Activated CD4-positive, alpha-beta T cell treated with anti-CD3 and anti-CD28 coated beads for 4 hours (primary cell): Measurements from ENCODE around the gene ZNF580.
A peak's percentile ranks its signal among the peaks of the same experiment; 100 is the strongest.

Experiments
- DNase-seq, 2 donors: peaks; one replicate each; pipeline ENCODE4 v3.0.0-alpha.2; 2020

The ZNF580 gene

GRCh38 chr19:55624109-55625003, 16.4 kb upstream of the ZNF580 start, which contains the start of gene ZNF784:
Gene ZNF784 (minus strand): TSS chr19:55624566. CDS start chr19:55624561, 5 bp downstream.
- DNase-seq = peak; percentile 96 to 98

GRCh38 chr19:55625004-55625326, 15.8 kb upstream of the ZNF580 start:
- DNase-seq = no peak

DNA sequence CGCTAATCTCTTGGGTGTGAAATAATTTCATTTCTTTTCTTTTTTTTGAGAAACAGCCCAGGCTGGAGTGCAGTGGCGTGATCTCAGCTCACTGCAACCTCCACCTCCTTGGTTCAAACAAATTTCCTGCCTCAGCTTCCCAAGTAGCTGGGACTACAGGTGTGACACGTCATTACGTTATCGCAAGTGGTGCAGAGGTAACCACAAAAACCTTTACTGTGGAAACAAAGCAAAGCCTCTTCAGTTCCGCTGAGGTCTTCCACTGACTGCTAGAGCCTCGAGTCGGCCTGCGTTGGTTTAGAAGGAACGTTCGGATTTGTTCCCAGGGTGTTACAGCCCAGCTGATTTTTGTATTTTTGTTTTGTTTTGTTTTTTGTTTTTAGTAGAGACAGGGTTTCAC, 14.5 kb upstream of the ZNF580 start:
- DNase-seq = peak; percentile 55 to 58

DNA sequence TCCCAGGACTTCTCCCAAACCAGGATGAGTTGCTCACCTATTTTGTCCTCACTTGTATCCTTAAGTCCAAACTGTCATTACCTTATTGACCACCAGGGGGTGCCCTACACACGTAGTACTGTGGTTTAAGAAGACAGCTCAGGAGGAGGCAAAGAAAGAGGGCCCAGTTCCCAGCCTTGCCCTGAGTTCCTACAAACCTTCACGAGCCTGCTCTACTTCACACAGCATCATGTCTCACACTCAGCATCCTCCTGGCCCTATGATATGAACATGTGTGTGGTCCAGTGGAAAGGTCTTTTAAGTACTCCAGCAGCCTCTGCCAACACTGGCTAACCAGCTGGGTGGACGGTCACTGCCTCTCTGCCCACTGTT, 8.4 kb upstream of the ZNF580 start:
- peak; percentile 87 to 92 for DNase-seq

DNA sequence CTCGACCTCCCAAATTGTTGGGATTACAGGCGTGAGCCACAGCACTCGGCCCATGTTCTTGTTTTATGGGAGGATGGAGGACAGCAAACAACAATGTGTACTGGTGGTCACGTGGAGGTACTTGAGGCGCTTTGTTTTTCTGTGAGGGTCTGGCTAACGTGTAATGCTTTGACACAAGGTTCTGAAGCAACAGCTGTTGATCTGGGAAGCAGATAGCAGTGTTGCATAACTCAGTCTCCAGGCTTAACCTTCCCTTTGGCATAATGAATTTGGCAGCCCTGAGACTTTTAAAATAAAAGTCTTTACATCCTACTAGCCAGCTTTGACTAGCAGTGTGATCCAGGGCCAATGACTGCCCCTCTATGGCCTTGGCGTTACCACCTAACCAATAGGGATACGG, 6.9 kb upstream of the ZNF580 start:
- no peak for DNase-seq

GRCh38 chr19:55635334-55635717, 5.5 kb upstream of the ZNF580 start:
- DNase-seq = no peak

DNA sequence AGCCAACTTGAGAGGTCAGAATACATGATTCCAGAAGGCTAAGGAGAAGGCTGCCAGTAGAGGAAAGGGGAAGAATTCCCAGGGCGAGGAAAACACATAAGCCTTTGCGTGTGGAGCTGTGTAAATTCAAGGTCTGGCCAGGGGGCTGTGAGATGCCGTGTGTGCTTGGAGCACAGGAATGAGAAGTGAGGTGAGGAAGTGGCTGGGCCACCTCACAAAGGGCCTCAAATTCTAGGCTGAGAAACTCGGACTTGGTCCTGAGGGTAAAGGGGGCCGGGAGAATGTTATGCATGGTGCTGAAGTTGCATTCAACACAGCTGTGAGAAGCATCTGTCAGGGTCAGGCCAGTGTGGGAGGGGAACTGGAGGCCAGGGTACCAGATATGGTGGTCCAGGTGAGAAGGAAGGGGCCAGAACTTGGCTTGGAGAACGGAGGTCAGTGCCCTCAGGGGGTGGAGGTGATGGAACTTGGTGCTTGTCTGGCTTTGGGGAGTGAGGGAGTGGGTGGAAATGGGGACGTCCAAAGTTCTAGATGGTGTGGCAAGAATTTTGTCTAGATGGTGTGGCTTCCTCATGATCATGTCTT, 4.9 kb upstream of the ZNF580 start:
- DNase-seq = no peak

DNA sequence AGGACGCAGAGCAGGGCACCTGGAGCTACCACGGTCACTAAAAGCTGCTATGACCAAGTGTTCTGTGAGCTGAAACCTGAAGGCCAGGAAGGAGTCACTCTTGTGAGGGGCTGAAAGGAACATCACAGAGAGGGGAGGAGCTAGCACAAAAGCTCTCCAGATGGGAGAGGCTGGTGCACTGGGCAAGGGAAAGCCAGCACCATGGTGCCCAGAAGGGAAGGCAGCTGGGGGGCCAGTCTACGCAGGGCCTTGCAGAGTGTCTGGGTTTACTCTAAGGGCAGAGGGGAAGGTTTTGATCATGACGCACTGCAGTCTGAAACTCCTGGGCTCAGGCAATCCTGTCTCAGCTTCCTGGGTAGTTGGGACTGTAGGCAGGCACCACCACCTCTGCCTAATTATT, 4.1 kb upstream of the ZNF580 start:
- DNase-seq = no peak

GRCh38 chr19:55637534-55637933, 3.3 kb upstream of the ZNF580 start:
- DNase-seq = no peak

DNA sequence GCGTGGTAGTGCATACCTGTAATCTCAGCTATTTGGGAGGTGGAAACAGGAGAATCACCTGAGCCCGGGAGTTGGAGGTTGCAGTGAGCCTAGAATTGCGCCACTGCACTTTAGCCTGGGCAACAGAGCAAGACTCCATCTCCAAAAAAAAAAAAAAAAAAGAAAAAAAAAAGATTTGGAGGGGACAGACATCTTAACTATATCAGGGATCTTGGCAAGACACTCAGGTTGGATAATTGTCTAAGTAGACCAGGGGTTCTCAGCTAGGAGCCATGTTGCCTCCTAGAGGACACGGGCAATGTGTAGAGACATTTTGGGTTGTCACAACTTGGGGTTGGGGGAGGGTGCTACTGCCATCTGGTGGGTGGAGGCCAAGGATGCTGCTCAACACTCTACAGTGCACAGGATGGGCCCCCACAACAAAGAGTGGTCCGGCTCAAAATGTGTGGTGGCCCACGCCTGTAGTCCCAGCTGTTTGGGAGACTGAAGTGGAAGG, 1.9 kb upstream of the ZNF580 start:
- peak; percentile 48 to 61 for DNase-seq

DNA sequence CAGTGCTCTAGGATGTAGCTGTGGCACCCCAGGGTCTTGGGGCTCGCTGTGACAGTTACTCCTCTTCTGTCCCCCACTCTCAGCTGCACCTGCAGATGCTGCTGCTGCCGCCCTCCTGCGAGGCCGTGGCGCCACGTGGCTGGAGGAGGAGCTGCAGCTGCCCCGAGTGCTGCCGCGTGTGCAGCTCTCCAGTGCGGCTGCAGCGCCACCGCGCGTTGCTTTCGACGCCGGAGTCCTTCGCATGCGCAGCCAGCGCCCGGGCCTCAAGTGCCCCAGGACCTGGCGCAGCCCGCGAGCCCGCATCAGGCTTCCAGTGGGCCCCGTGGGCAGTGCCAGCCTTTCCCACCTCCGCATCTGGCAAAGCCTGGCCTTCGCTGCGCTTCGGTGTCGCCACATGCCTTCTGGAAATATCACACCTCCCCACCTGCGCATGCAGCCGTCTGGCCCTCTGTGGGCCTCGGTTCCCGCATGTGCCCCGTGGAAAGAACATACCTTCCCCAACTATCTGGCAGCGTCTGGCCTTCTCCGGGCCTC, 692 bp upstream of the ZNF580 start:
- peak; percentile 72 to 76 for DNase-seq

DNA sequence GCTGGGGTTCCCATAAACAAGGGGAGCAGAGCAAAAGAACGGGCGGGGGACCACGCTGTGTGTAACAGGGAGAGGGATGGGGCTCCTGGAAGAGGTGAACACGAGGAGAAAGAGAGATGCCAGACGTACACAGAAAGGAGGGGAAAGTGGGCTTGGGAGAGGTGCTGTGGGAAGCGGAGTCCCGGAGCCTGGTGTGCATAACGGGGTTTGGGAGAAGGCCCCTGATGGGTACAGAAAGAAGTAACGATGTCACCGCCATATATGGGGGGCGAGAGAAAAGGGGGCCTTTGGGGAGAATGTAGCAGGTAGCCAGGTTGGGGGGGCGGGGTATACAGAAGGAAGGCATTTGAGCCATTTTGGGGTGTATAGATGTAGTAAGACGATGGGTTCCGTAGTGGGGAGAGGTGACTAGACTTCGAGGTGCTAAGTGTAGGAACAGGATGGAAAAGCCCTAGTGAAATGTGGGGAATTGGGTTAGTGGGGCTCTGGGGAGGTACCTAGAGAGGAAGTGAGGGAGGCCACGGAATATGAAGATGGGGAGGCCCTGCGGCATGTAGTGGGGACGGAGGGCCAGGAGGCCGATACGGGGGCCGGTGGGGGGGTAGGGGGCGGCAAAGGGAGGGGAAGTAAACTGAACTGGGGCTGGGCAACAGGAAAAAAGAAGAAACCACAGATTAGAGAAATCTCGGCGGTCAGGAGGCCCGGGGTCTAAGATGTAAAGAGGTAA, 787 bp downstream of the ZNF580 start:
- peak; percentile 25 to 32 for DNase-seq

GRCh38 chr19:55642153-55643002, 1.6 kb downstream of the ZNF580 start:
- DNase-seq = peak in 1 of 2 donors; percentile 35

DNA sequence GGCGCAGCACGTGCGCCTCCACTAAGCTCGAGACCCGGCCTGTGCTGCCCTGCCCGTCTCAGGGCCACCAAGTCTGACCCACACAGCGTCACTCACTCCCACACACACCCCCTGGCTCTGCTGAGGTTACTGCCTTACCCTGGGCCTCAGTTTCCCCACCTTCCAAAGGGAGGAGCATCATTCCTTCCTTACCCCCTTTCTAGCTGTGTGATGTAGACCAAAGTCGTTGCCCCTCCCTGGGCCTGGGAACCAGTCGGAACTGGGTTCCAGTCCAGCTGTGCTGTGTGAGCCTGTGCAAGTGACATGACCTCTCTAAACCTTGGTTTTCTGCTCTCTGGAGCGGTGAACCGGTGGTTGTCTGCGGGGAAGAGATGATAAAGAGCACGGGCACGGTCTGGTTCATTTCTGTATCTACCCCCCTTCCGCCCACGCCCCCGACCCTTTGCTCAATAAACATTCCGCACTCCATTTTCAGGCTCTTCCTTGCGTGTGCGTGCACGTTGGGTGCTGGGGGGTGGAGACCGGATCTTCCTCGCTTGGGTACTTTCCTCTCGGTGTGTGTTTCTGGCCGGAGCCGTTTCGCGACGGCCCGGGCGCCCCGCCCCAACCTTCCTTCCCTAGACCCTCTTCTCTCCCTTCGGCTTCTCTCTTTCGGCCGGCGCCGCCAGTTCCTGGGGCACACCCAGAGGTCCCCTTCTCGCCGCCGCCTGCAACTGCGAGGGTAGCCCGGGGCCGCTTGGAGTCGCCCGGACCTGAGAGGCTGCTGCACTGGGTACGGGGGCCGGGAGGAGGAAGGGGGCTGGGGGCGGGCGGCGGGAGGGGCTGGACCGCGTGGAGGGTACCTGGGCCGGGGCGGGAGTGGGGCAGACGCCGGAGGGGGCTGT, 2.4 kb downstream of the ZNF580 start, which contains the start of gene ZNF581:
Gene ZNF581, plus strand, starts transcription at position 647 of the 884 bp plus-strand sequence. CDS start 923 bp downstream, outside the sequence.
- DNase-seq = peak; percentile 77 to 80

DNA sequence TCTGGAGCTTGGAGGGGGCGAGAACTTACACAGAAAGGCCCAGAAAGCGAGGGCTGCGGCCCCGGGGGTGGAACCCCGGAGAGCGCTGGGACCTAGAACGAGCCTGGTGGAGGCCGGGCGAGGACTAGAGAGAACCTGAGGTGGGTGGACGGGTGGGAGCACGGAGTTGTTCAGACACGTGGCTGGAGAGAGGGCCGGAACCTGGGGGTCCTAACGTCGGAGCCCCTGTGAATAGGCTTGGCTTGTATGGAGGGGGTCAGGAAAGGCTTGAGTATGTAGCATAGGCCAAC, 3.0 kb downstream of the ZNF580 start:
- DNase-seq = no peak

GRCh38 chr19:55644191-55644833, 3.5 kb downstream of the ZNF580 start:
- no peak for DNase-seq

GRCh38 chr19:55644842-55645511, 4.2 kb downstream of the ZNF580 start:
- DNase-seq = no peak

- no peak for DNase-seq
Measured at GRCh38 chr19:55645512-55645881, 4.7 kb downstream of the ZNF580 start.

- no peak for DNase-seq
Measured at GRCh38 chr19:55646889-55647731, 6.3 kb downstream of the ZNF580 start.
